OCI-LY7 (cell line): ENCODE results near the gene C19orf85. TPM values are rescaled to one million over a fixed set of nuclear protein-coding genes. Genes with fewer than 3 reads are reported as not detected.

Experiments
- BruUV-seq: library from RNA; stranded (reverse); fragments of 400-500 nt; replicated peaks from 2 replicates; lab custom pipeline; 2021; lab: Mats Ljungman, UMichigan
- CTCF ChIA-PET: fragments of 300-600 bp; sonication (Branson Sonifier 250); formaldehyde crosslinking; loops from one replicate; lab custom pipeline; 2022; ENCODE audit warnings: antibody characterized with exemption; ENCODE audit not compliant: unreplicated experiment; lab: Charles Lee
- POLR2A ChIA-PET: fragments of 300-600 bp; sonication (Branson Sonifier 250); formaldehyde crosslinking; loops from one replicate; lab custom pipeline; 2022; ENCODE audit warnings: antibody characterized with exemption; lab: Charles Lee
- DNase-seq: peaks from one replicate; pipeline ENCODE4 v3.0.0-alpha.2; 2015; ENCODE audit warnings: low spot score
- H2AFZ ChIP-seq: fragments of 200-600 bp; sonication (generic), shearing (Covaris generic); 2 replicates; pipeline ENCODE4 v1.6.1; 2014; ENCODE audit warnings: mild to moderate bottlenecking, antibody characterized with exemption, low read length, moderate library complexity
- H3K27ac ChIP-seq: fragments of 200-600 bp; sonication (generic); 2 replicates; pipeline ENCODE4 v1.5.1; 2014; ENCODE audit warnings: mixed run types, low read depth, mild to moderate bottlenecking, moderate library complexity, low read length, inconsistent platforms; ENCODE audit not compliant: poor library complexity, severe bottlenecking
- H3K36me3 ChIP-seq: fragments of 200-600 bp; sonication (generic); 2 replicates; pipeline ENCODE4 v1.6.1; 2014; ENCODE audit warnings: mild to moderate bottlenecking, antibody characterized with exemption, low read length, moderate library complexity, mixed read lengths; ENCODE audit not compliant: insufficient read depth
- H3K4me1 ChIP-seq: fragments of 200-600 bp; sonication (generic); 2 replicates; pipeline ENCODE4 v1.5.1; 2014; ENCODE audit warnings: mild to moderate bottlenecking, low read length; ENCODE audit not compliant: insufficient read depth, poor library complexity, severe bottlenecking
- H3K4me2 ChIP-seq: fragments of 200-600 bp; sonication (generic); 2 replicates; pipeline ENCODE4 v1.6.1; 2014; ENCODE audit warnings: mild to moderate bottlenecking, low read length
- H3K4me3 ChIP-seq: fragments of 200-600 bp; sonication (generic); 2 replicates; pipeline ENCODE4 v1.5.1; 2014; ENCODE audit warnings: mild to moderate bottlenecking, low read depth, low read length; ENCODE audit not compliant: poor library complexity, severe bottlenecking
- H3K79me2 ChIP-seq: fragments of 200-600 bp; sonication (generic); 2 replicates; pipeline ENCODE4 v1.6.1; 2016; ENCODE audit warnings: low read depth, mild to moderate bottlenecking, low read length, moderate library complexity, mixed read lengths; ENCODE audit not compliant: insufficient read depth
- H3K9me2 ChIP-seq: fragments of 200-600 bp; sonication (generic); 2 replicates; pipeline ENCODE4 v1.6.1; 2016; ENCODE audit warnings: mild to moderate bottlenecking, low read length, mixed read lengths; ENCODE audit not compliant: insufficient read depth
- H3K9me3 ChIP-seq: fragments of 200-600 bp; sonication (generic); 2 replicates; pipeline ENCODE4 v1.6.1; 2014; ENCODE audit warnings: mild to moderate bottlenecking, mixed run types, low read length, mixed read lengths
- H4K20me1 ChIP-seq: fragments of 200-600 bp; sonication (generic); 2 replicates; pipeline ENCODE4 v1.6.1; 2014; ENCODE audit warnings: mild to moderate bottlenecking, antibody characterized with exemption, low read length, moderate library complexity, mixed read lengths; ENCODE audit not compliant: insufficient read depth
- CTCF ChIP-seq: fragments of 200-600 bp; sonication (generic); conservative IDR thresholded peaks from 2 replicates; pipeline ENCODE4 v1.5.1; 2014; ENCODE audit warnings: mild to moderate bottlenecking, antibody characterized with exemption, low read length, moderate library complexity, mixed read lengths
- EZH2phosphoT487 ChIP-seq: fragments of 200-600 bp; sonication (generic); IDR thresholded peaks from 2 replicates; pipeline ENCODE4 v1.6.1; 2018; ENCODE audit warnings: low read depth, borderline replicate concordance, mild to moderate bottlenecking, mixed run types, antibody characterized with exemption, low read length, moderate library complexity, mixed read lengths
- intact Hi-C: fragments of 100-400 bp; cut with micrococcal nuclease; formaldehyde crosslinking; loops from one replicate; pipeline ENCODE4 v1.10.0; 2022; ENCODE audit not compliant: unreplicated experiment
- total RNA-seq, 2 experiments: library from RNA; depleted of rRNA in 1 of 2; stranded (reverse); fragments of >200 nt in 1 of 2; shearing (Covaris generic) in 1 of 2; gene quantifications; 2 replicates each; pipeline ENCODE4 v1.2.3, GENCODE V29; 2014 to 2022

The C19orf85 gene
- total RNA-seq, 2 experiments from 2014 or later, result not detected

DNA sequence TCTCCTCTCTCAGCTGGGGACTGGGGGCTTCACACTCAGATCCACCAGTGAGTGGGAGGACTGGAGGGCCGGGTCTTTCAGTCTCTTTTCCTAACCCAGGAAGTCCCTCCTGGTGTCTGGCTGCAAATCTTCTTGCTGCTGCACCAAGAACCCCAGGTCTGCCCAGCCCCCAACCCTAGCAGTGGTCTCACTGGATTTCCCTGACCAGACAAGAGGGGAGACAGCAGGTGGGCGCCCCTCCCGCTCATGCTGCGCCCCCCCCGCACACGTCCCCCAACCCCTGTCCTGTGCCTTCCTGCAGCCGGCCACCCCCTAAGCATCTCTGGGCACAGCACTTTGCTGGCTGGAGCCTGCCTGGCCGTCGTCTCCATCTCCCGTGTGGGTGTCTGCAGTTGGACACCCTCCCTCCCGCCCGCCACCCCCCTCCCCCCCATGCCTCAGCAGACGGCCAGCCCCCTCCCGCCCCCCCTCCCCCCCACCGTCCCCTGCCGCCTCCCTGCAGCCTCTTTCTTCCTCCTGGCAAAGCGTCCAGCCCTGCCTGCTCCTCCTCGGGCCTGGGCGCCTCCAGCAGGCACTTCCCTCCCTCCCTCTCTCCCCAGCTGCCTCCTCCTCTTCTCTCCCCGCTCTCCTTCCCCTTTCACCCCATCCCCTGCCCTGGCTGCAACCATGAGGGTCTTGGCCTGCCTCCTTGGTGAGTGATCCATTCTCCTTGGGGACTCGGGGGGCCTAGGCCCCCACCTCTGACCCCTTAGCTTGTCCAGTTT, 23.6 kb upstream of the C19orf85 start, which contains the start of gene SSC5D:
TSS of gene SSC5D (plus strand) at position 513 of the 764 bp plus-strand sequence. CDS start at position 667, 154 bp downstream.
- DNase-seq, result no peak
- POLR2A ChIA-PET, result no interaction called here
- no peaks in the 10 kb centered on the region for H3K79me2 ChIP-seq
- peak within 1 kb of the TSS; percentile 29 for H3K4me2 ChIP-seq
- no peaks in the 10 kb centered on the region for H3K9me3 ChIP-seq
- no peaks in the 10 kb centered on the region for H4K20me1 ChIP-seq
- CTCF ChIA-PET, result no interaction called here
- BruUV-seq, result no TSS peak
- TF ChIP-seq CTCF (no peak), EZH2phosphoT487 (no peak)
- H3K9me2 ChIP-seq, result no peaks in the 10 kb centered on the region
- no peaks in the 10 kb centered on the region; the same call in 1 of the 2 replicates for H3K36me3 ChIP-seq
- no peak within 1 kb of the TSS for H2AFZ ChIP-seq
- H3K4me3 ChIP-seq, result no peak within 1 kb of the TSS
- no peak within 1 kb of the TSS for H3K27ac ChIP-seq
- intact Hi-C loops, result no loop called here
- H3K4me1 ChIP-seq, result peaks cover 33% of the 10 kb centered on the region

GRCh38 chr19:55486971-55487923, 22.7 kb upstream of the C19orf85 start:
- Histone ChIP-seq H2AFZ (no peak overlapping the region), H3K79me2 (no peaks in the 10 kb centered on the region), H3K36me3 (no peaks in the 10 kb centered on the region; the same call in 1 of the 2 replicates), H3K27ac (no peak overlapping the region), H4K20me1 (no peaks in the 10 kb centered on the region), H3K9me2 (no peaks in the 10 kb centered on the region), H3K4me3 (no peak overlapping the region), H3K9me3 (no peaks in the 10 kb centered on the region), H3K4me1 (peaks cover 33% of the 10 kb centered on the region), H3K4me2 (peak overlapping the region; percentile 29)
- TF ChIP-seq EZH2phosphoT487, result no peak
- TF ChIP-seq CTCF, result no peak
- ChIA-PET CTCF (no interaction called here), POLR2A (no interaction called here)
- DNase-seq, result no peak
- intact Hi-C loops, result no loop called here
- no TSS peak for BruUV-seq
